OCI-LY3 (cell line): Measurements from ENCODE around the gene CTXND2.
"Not testable (repeated sequence)": the region's sequence is repeated elsewhere in the genome, so short reads cannot be mapped to it uniquely, and the experiment has no call there.

ENCODE experiments used
- H2AFZ ChIP-seq: fragments of 200-600, 300-600 bp; shearing (Covaris generic); 2 replicates; pipeline ENCODE4 v1.6.0; 2014; ENCODE audit warnings: antibody characterized with exemption, low read depth, low read length
- H3K27ac ChIP-seq: fragments of 200-600, 300-600 bp; sonication (generic); 2 replicates; pipeline ENCODE4 v1.5.1; 2014; ENCODE audit warnings: mild to moderate bottlenecking, low read length, moderate library complexity, mixed read lengths
- H3K27me3 ChIP-seq: fragments of 200-600, 300-600 bp; sonication (generic); 2 replicates; pipeline ENCODE4 v1.6.1; 2014; ENCODE audit warnings: low read depth, low read length, mixed read lengths
- H3K36me3 ChIP-seq: fragments of 200-600, 300-600 bp; sonication (generic); replicated peaks from 2 replicates; pipeline ENCODE3; 2014; ENCODE audit warnings: low read depth, low read length, mixed read lengths
- H3K4me1 ChIP-seq: fragments of 300-600, 200-600 bp; sonication (generic); 2 replicates; pipeline ENCODE4 v1.6.1; 2014; ENCODE audit warnings: low read length, mixed read lengths
- H3K4me2 ChIP-seq: fragments of 200-600, 300-600 bp; sonication (generic); 2 replicates; pipeline ENCODE4 v1.6.1; 2014; ENCODE audit warnings: low read length, mixed read lengths
- H3K4me3 ChIP-seq: fragments of 300-600, 200-600 bp; sonication (generic); 2 replicates; pipeline ENCODE4 v1.5.1; 2014; ENCODE audit warnings: antibody characterized with exemption, mild to moderate bottlenecking, low read length, moderate library complexity
- H3K79me2 ChIP-seq: fragments of 300-600, 200-600 bp; shearing (Covaris generic); 2 replicates; pipeline ENCODE4 v1.6.1; 2014; ENCODE audit warnings: mild to moderate bottlenecking, low read length, mixed read lengths
- H3K9ac ChIP-seq: fragments of 300-600, 200-600 bp; shearing (Covaris generic); 2 replicates; pipeline ENCODE4 v1.6.0; 2014; ENCODE audit warnings: mild to moderate bottlenecking, low read length, moderate library complexity
- H3K9me3 ChIP-seq: fragments of 200-600, 300-600 bp; shearing (Covaris generic); 2 replicates; pipeline ENCODE4 v1.6.1; 2014; ENCODE audit warnings: low read length, mixed read lengths; ENCODE audit not compliant: insufficient read depth
- H4K20me1 ChIP-seq: fragments of 200-600, 300-600 bp; sonication (generic); 2 replicates; pipeline ENCODE4 v1.6.1; 2016; ENCODE audit warnings: low read length, mixed read lengths; ENCODE audit not compliant: insufficient read depth
- CTCF ChIP-seq: fragments of 200-600, 300-600 bp; sonication (generic); IDR thresholded peaks from 2 replicates; pipeline ENCODE4 v1.5.1; 2014; ENCODE audit warnings: antibody characterized with exemption, low read length, low read depth
- EZH2phosphoT487 ChIP-seq: fragments of 200-600 bp; shearing (Covaris generic); IDR thresholded peaks from 2 replicates; pipeline ENCODE4 v1.6.1; 2018; ENCODE audit warnings: antibody characterized with exemption, mixed run types, low read depth

CTXND2 gene

DNA sequence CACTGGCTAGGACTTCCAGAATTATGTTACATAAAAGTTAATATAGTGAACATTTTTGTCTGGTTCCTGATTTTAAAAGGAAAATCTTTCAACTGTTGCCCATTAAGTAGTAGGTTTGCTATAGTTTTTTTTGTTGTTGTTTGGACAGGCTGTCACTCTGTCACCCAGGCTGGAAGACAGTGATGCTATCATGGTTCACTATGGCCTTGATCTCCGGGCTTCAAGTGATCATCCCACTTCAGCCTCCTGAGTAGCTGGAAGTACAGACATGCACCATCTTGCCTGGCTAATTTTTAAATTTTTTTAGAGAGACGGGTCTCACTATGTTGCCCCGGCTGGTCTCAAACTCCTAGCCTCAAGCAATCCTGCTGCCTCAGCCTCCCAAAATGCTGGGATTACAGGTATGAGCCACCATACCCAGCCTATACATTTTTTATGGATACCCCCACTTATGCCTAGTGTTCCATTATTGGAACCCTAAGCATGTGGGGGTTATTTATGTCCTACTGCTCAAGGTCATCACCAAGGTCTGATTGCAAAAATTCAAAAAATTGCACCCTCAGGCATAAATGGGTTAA, 6.5 kb downstream of the CTXND2 start:
- Histone ChIP-seq H3K9ac (no peak overlapping the region), H2AFZ (no peak overlapping the region), H3K4me1 (peaks cover 9% of the 10 kb centered on the region), H3K4me3 (no peak overlapping the region), H3K36me3 (no peaks in the 10 kb centered on the region), H3K27me3 (peaks cover 6% of the 10 kb centered on the region; the same call in 1 of the 2 replicates), H3K4me2 (no peak overlapping the region), H3K79me2 (no peaks in the 10 kb centered on the region), H3K9me3 (no peaks in the 10 kb centered on the region), H4K20me1 (no peaks in the 10 kb centered on the region), H3K27ac (no peak overlapping the region)
- TF ChIP-seq CTCF: no peak
- TF ChIP-seq EZH2phosphoT487: no peak

GRCh38 chr1:150895618-150896017, 8.7 kb downstream of the CTXND2 start:
- TF ChIP-seq CTCF: no peak
- no peak for TF ChIP-seq EZH2phosphoT487
- Histone ChIP-seq H3K27me3 (no peaks in the 10 kb centered on the region), H3K27ac (no peak overlapping the region), H2AFZ (no peak overlapping the region), H3K79me2 (no peaks in the 10 kb centered on the region), H3K36me3 (no peaks in the 10 kb centered on the region), H3K4me3 (no peak overlapping the region), H4K20me1 (no peaks in the 10 kb centered on the region), H3K9ac (no peak overlapping the region), H3K4me1 (no peaks in the 10 kb centered on the region), H3K9me3 (no peaks in the 10 kb centered on the region), H3K4me2 (no peak overlapping the region)

DNA sequence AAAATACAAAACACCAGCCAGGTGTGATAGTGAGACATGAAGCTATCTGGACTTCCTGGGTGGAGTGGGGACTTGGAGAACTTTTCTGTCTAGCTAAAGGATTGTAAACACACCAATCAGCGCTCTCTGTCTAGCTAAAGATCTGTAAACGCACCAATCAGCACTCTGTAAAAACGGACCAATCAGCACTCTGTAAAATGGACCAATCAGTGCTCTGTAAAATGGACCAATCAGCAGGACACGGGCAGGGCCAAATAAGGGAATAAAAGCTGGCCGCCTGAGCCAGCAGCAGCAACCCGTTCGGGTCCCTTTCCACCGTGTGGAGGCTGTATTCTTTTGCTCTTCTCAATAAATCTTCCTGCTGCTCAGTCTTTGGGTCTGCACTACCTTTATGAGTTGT, 12.9 kb downstream of the CTXND2 start:
- H3K4me1 ChIP-seq, H2AFZ ChIP-seq: not testable (repeated sequence)

DNA sequence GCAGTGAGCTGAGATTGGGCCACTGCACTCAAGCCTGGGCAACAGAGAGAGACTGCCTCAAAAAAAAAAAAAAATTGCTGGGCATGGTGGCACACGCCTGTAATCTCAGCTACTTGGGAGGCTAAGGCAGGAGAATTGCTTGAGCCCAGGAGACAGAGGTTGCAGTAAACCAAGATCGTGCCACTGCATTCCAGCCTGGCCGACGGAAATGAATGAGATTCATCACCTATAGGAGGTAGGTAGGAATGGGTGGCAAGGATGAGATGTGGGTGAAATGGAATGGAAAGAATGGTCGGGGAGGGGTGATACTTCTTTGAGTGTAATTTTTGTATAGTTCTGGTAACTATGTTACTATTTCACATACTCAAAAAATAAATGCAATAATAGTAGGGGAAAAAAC, 15.4 kb downstream of the CTXND2 start:
- no peaks in the 10 kb centered on the region for H3K79me2 ChIP-seq
- TF ChIP-seq CTCF: no peak
- TF ChIP-seq EZH2phosphoT487: no peak
- no peaks in the 10 kb centered on the region for H3K9me3 ChIP-seq
- no peaks in the 10 kb centered on the region for H4K20me1 ChIP-seq
- H3K36me3 ChIP-seq: no peaks in the 10 kb centered on the region
- H2AFZ ChIP-seq: no peak overlapping the region
- no peak overlapping the region for H3K27ac ChIP-seq
- H3K27me3 ChIP-seq: no peaks in the 10 kb centered on the region
- H3K4me1 ChIP-seq: no peaks in the 10 kb centered on the region
- H3K4me2 ChIP-seq: no peak overlapping the region
- H3K9ac ChIP-seq: no peak overlapping the region
- H3K4me3 ChIP-seq: no peak overlapping the region

More for the DNA sequence above, 12.9 kb downstream of the CTXND2 start:
- not testable (repeated sequence) for H3K9ac ChIP-seq, H3K4me2 ChIP-seq, H3K36me3 ChIP-seq, H3K27me3 ChIP-seq, H3K9me3 ChIP-seq, H3K79me2 ChIP-seq, H3K27ac ChIP-seq, H4K20me1 ChIP-seq, H3K4me3 ChIP-seq
